Stimulated activated CD4-positive, alpha-beta T cell treated with anti-CD3 and anti-CD28 coated beads, Interleukin-4, amount 100 ng/mL, for 48 hours (primary cell): ENCODE results near the gene UNC13A.

Source experiments
- DNase-seq, 2 donors: peaks; one replicate each; pipeline ENCODE4 v3.0.0-alpha.2; 2020; ENCODE audit warnings: low read depth in 2 of 2

Gene UNC13A

DNA sequence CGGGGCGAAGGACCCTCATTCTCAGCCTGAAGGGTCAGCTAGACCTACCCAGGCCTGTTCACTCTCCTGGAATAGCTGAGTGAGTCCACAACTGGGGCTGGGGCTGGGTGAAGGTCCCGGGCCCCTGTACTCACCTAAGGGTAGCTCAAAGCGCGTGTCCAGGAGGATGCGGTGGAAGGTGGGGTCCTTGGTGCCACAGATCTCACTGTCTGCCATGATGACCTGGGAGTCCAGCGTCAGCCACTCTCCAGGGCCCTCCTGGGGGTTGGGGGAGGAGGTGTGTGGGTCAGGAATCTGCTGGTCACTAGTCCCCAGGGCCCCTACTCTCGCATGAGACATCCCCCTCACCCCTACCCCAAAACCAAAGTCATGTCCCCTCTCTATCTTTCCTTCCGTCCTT, 18.7 kb downstream of the UNC13A start:
- no peak for DNase-seq

GRCh38 chr19:17665058-17665457, 23.1 kb downstream of the UNC13A start:
- no peak for DNase-seq

- DNase-seq: no peak
Measured at GRCh38 chr19:17659996-17660395, 28.2 kb downstream of the UNC13A start.

DNA sequence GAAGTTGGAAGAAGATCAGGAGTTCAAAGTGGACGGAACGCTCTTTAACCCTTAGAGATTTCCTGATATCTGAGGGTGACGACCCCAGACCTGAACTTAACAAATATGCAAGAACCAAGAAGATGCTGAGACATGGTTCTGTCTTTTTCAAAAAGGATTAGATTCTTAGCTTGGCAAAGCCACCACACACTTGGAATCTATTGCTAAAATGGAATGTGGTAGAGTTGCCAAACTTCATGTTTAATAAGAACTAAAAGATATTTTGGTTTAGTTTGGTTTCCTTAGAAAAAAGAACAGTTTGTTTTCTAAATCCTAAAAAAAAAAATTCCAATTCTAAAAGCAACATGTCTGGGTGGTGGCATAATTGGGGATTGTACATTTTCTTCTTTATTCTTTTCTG, 29.5 kb downstream of the UNC13A start:
- no peak for DNase-seq

- DNase-seq: no peak
Measured at GRCh38 chr19:17658240-17658639, 29.9 kb downstream of the UNC13A start.

GRCh38 chr19:17656970-17657369, 31.2 kb downstream of the UNC13A start:
- no peak for DNase-seq

DNA sequence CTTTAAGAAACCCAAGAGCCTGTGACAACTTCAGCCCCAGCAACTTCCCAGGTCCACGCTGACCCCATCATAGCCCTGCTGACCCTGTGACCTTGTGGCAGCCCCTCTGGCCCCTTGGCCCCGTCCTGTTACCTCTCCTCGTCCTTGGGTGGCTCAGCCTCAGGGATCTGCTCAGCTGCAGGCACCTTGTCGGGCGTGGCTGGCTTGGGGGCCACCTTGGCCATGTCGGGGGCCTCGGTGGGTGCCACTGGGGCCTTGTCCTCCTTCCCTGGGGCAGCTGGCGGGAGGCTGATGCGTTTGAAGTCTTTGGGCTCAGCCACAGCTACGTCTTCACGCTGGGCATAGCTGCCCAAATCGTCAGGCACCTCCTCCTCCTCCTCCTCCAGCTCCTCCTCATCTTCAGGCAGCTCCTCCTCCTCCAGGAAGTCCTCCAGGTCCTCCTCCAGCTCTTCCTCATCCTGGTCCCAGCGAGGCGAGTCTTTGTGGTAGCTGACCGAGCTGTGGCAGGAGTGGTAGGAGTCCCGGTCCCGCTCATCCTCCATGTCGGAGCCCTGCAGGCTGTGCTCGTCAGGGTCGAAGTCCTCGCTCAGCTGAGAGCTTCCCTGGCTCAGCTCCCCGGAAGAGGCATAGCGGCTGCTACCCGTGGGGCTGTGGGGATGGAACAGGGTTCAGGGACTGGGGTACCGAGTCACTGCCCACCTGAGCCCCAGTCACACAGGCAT, 32.2 kb downstream of the UNC13A start:
- DNase-seq: no peak

- no peak for DNase-seq
Measured at GRCh38 chr19:17654993-17655392, 33.2 kb downstream of the UNC13A start.

GRCh38 chr19:17652627-17653026, 35.5 kb downstream of the UNC13A start:
- no peak for DNase-seq

DNA sequence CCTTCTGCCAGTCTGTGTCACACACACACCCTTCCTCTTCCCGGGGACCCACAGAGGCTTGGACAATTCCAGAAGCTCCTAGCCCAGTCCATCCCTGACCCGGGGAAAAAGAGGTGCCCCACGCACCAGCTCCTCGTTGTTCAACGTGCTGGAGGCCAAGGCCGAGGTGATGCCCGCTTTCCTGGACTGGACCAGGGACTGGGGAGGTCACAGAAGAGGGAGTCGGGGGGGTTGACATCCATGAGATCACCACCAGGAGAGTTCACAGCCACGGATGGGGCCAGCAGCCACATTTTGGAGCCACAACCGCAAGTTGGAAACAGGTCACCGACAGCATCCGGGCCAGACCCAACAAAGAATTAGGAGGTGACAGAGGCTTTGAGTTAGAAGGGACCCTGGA, 39.4 kb downstream of the UNC13A start:
- no peak for DNase-seq

- peak in 1 of 2 donors; percentile 10 for DNase-seq
Measured at GRCh38 chr19:17648097-17648660, 40.0 kb downstream of the UNC13A start.

DNA sequence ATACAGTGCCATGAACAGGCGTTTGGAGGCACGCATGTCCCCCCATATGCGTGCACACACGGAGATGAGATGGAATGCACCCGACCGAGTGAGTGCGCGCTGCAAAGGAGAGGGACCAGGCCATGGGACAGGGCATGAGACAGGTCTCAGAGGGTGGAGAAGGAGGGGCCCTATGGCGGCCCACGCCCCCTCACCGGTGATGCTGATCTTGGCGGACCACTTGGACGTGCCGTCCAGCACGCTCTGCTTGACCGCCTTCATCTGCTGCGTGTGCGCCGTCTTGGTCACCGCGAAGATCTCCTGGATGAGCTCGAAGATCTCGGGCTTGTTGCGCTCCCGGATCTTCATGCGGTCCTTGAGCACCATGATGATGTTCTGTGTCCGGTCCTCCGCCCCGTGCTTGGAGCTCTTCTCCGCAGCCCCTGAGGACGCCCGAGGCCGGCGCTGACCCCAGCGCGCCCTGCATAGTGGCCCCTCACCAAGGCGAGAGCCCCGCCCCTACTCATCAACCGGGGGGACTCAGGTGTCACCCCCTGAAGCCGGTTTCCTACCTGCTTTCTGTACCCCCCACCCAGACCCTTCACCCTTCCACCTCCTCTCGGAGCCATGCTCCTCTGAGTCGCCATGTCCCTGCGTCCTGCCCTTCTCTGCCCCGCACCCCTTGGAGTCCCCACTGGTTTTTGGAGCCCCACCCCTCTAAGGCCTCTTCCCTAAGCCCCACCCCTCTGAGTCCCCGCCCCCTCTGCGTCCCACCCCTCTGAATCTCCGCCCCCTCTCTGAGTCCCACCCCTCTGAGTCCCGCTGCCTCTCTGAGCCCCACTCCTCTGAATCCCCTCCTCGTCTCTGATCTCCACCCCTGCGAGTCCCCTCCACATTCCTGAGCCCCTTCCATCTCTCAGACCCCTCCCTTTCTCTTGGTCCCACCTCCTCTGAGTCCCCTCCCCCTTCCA, 40.8 kb downstream of the UNC13A start:
- no peak for DNase-seq

GRCh38 chr19:17646441-17646840, 41.7 kb downstream of the UNC13A start:
- DNase-seq: no peak

- no peak for DNase-seq
Measured at GRCh38 chr19:17645339-17645963, 42.7 kb downstream of the UNC13A start.

DNA sequence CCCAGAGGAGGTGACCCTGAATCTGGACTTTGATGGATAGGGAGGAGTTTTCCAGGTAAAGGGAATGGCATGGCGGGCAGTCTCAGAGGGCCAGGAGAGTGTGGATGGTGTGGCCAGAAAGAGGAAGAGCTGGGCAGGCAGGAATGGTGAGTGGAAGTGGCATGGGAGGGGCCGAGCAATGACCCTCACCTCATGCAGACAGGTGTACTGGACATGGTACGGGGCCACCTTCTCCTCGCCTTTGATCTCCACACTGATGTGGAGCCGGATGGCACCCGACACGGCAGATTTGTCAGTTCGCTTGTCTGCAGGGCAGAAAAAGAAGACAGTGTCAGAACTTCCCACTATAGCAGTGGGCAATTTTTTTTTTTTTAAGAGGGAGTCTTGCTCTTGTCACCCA, 45.5 kb downstream of the UNC13A start:
- DNase-seq: no peak

DNA sequence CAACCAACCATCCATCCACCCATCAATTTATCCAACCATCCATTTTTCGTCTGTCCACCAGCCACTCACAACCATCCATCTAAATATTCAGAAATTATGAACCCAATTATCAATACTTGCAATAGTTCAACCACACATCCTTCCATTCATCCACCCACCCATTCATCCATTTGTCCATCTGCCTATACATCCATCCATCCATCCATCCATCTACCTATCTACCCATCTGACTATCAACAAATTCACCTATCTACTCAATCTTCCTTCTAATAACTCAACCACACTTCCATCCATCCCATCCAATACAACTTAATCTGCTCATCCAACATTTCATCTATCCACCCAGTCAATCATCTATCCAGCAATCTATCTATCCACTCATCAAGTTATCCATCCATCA, 46.3 kb downstream of the UNC13A start:
- no peak for DNase-seq

- no peak for DNase-seq
Measured at GRCh38 chr19:17641181-17641580, 47.0 kb downstream of the UNC13A start.

GRCh38 chr19:17633700-17634099, 54.5 kb downstream of the UNC13A start:
- no peak for DNase-seq

DNA sequence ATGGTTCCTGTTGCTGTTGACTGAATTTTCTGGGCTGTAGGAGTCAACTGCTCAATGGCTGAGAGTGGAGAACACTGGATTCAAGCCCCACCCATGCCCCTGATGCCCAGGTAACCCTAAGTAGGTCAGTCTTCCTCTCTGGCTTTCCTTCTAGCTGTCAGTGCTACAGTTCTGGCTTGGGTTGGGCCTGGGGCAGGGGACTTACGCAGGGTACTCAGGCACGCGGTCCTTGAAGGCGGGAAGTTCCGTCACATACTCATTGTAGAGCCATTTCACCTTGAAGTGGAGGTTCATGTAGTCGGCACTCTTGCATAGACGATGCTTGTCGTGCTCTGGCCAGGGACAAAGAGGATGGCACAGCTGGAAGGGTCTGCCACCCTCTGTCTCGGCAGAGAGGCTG, 55.6 kb downstream of the UNC13A start:
- DNase-seq: no peak

GRCh38 chr19:17629760-17630159, 58.4 kb downstream of the UNC13A start:
- no peak for DNase-seq

DNA sequence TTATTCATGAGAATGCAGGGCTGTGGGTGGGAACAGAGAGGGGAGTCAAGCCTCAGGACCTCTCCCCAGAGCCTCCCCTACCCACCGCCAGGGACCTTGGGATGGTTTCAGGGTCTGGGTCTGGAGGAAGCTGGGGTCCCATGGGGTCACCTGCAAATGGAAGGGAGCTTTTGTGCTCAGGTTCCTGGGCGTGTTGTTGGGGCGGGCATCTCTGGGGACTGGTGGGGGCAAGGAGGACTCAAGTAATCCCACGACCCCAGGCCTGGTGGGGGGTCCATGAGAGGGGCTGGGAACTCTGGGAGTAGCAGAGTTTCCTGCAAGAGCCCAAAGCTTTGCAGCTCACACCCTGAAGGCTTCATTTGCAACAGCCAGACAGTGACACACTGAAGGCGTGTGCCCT, 60.2 kb downstream of the UNC13A start:
- no peak for DNase-seq

DNA sequence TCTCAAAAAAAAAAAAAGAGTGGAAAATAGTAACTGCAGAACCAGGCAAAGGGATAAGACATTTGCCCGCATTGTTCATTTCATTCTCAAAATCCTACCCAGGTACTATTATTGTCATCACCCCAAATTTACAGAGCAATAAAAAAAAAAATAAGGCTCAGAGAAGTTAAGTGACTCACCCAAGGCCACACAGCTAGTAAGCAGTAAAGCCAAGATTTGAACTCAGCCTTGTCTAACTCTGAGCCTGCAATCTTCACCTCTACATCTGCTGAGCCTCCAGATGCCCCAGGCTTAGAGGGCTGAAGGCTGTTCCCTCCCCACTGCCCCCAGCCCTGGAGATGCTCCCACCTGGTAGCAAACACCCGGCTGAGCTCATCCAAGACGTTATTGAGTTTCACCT, 61.0 kb downstream of the UNC13A start:
- no peak for DNase-seq
